GM12874 (cell line): Measurements from ENCODE around the gene TMEM135.

ENCODE experiments used
- CTCF ChIP-seq: IDR thresholded peaks from 2 replicates; pipeline ENCODE4 v1.5.1; 2011; ENCODE audit warnings: low read depth, mild to moderate bottlenecking, control low read depth, low read length, moderate library complexity; ENCODE audit not compliant: insufficient read depth

Gene TMEM135

GRCh38 chr11:86999388-86999787, 38.3 kb upstream of the TMEM135 start:
- no peak for TF ChIP-seq CTCF

- no peak for TF ChIP-seq CTCF
Measured at GRCh38 chr11:86999859-87000753, 37.6 kb upstream of the TMEM135 start.

GRCh38 chr11:87002918-87003317, 34.8 kb upstream of the TMEM135 start:
- TF ChIP-seq CTCF, result no peak

GRCh38 chr11:87005569-87005921, 32.2 kb upstream of the TMEM135 start:
- no peak for TF ChIP-seq CTCF

- TF ChIP-seq CTCF, result no peak
Measured at GRCh38 chr11:87006035-87006434, 31.7 kb upstream of the TMEM135 start.

GRCh38 chr11:87007963-87008362, 29.8 kb upstream of the TMEM135 start:
- TF ChIP-seq CTCF, result no peak

GRCh38 chr11:87012089-87012488, 25.6 kb upstream of the TMEM135 start:
- no peak for TF ChIP-seq CTCF

GRCh38 chr11:87012673-87013072, 25.1 kb upstream of the TMEM135 start:
- no peak for TF ChIP-seq CTCF
